HepG2 (cell line): ENCODE results near the gene DDX39B. TPM values are rescaled to one million over a fixed set of nuclear protein-coding genes. Genes with fewer than 3 reads are reported as not detected.

Experiments
- ARNT2 ChIP-seq: sonication (generic); formaldehyde crosslinking; IDR thresholded peaks from 2 replicates; pipeline ENCODE4 v1.8.0; 2022; ENCODE audit warnings: mild to moderate bottlenecking, low read depth, missing genetic modification reagents, moderate library complexity
- BCLAF1 ChIP-seq: fragments of 450-650 bp; IDR thresholded peaks from 2 replicates; pipeline ENCODE4 v1.6.1; 2017; ENCODE audit warnings: mild to moderate bottlenecking
- CERS6 ChIP-seq: sonication (generic); formaldehyde crosslinking; IDR thresholded peaks from 2 replicates; pipeline ENCODE4 v1.5.0; 2020; ENCODE audit warnings: missing genetic modification reagents
- CHD2 ChIP-seq: IDR thresholded peaks from 2 replicates; pipeline ENCODE4 v1.6.1; 2011; ENCODE audit warnings: low read depth, low read length, improper control_type of control experiment
- EEA1 ChIP-seq: sonication (generic); formaldehyde crosslinking; IDR thresholded peaks from 2 replicates; pipeline ENCODE4 v1.5.1; 2020; ENCODE audit warnings: mild to moderate bottlenecking, missing genetic modification reagents, borderline replicate concordance
- EZH2 ChIP-seq: conservative IDR thresholded peaks from 2 replicates; pipeline ENCODE4 v1.6.1; 2012; ENCODE audit warnings: mild to moderate bottlenecking, low read depth, low read length, moderate library complexity
- FIP1L1 ChIP-seq: fragments of 200-400 bp; formaldehyde crosslinking; IDR thresholded peaks from 2 replicates; pipeline ENCODE4 v1.6.1; 2018; ENCODE audit warnings: low read depth, mild to moderate bottlenecking, low read length, moderate library complexity, borderline replicate concordance; ENCODE audit not compliant: insufficient read depth
- ZGPAT ChIP-seq: IDR thresholded peaks from 2 replicates; pipeline ENCODE4 v1.6.1; 2016; ENCODE audit warnings: mild to moderate bottlenecking
- ZNF256 ChIP-seq: sonication (generic); formaldehyde crosslinking; conservative IDR thresholded peaks from 2 replicates; pipeline ENCODE4 v1.4.0; 2020; ENCODE audit warnings: missing genetic modification reagents
- ZNF281 ChIP-seq: sonication (generic); formaldehyde crosslinking; IDR thresholded peaks from 2 replicates; pipeline ENCODE4 v1.4.0; 2020; ENCODE audit warnings: missing genetic modification reagents, borderline replicate concordance
- ZNF552 ChIP-seq: sonication (generic); formaldehyde crosslinking; IDR thresholded peaks from 2 replicates; pipeline ENCODE4 v1.9.0; 2022; ENCODE audit warnings: missing genetic modification reagents, mild to moderate bottlenecking, borderline replicate concordance
- ZNF776 ChIP-seq: sonication (generic); formaldehyde crosslinking; IDR thresholded peaks from 2 replicates; pipeline ENCODE4 v1.4.0; 2020; ENCODE audit warnings: mild to moderate bottlenecking, missing genetic modification reagents
- polyA plus RNA-seq, 8 experiments: library from polyadenylated mRNA; depleted of rRNA in 3 of 8; stranded (reverse) in 7 of 8; unstranded in 1 of 8; fragments of >200 nt; fragmentation: Illumina TruSeq in 4 of 8; extraction: Trizol in 4 of 8; gene quantifications; 2 replicates each; pipeline versions ENCODE4 v1.2.1 to v1.2.3, GENCODE V29; 2011 to 2016; ENCODE audit warnings: low read depth in 4 of 8, missing spikeins in 1 of 8, mixed read lengths in 1 of 8; ENCODE audit not compliant: insufficient read depth in 1 of 8
- total RNA-seq, 5 experiments: library from RNA; depleted of rRNA; stranded (reverse); fragments of >200 nt; fragmentation: Illumina TruSeq; extraction: Trizol; gene quantifications; 2 replicates each; pipeline ENCODE4 v1.2.3, GENCODE V29; 2016; ENCODE audit warnings: low read depth in 1 of 5
- TF ChIP-seq, protein P1 (sequence below): sonication (generic); formaldehyde crosslinking; IDR thresholded peaks from 2 replicates; pipeline ENCODE4 v1.4.0; 2020; ENCODE audit warnings: missing genetic modification reagents
- TF ChIP-seq, protein P2 (sequence below): IDR thresholded peaks from 2 replicates; pipeline ENCODE4 v1.6.1; 2016; ENCODE audit warnings: mild to moderate bottlenecking, missing biosample characterization, missing genetic modification reagents
- TF ChIP-seq, protein P3 (sequence below): sonication (generic); formaldehyde crosslinking; conservative IDR thresholded peaks from 2 replicates; pipeline ENCODE4 v1.4.0; 2020; ENCODE audit warnings: missing genetic modification reagents

The DDX39B gene
- total and polyA plus RNA-seq, 2 of the 13 experiments (the other 11 are each of a cell fraction or from before 2014, with no cell fraction given): 570 to 678 TPM

DNA sequence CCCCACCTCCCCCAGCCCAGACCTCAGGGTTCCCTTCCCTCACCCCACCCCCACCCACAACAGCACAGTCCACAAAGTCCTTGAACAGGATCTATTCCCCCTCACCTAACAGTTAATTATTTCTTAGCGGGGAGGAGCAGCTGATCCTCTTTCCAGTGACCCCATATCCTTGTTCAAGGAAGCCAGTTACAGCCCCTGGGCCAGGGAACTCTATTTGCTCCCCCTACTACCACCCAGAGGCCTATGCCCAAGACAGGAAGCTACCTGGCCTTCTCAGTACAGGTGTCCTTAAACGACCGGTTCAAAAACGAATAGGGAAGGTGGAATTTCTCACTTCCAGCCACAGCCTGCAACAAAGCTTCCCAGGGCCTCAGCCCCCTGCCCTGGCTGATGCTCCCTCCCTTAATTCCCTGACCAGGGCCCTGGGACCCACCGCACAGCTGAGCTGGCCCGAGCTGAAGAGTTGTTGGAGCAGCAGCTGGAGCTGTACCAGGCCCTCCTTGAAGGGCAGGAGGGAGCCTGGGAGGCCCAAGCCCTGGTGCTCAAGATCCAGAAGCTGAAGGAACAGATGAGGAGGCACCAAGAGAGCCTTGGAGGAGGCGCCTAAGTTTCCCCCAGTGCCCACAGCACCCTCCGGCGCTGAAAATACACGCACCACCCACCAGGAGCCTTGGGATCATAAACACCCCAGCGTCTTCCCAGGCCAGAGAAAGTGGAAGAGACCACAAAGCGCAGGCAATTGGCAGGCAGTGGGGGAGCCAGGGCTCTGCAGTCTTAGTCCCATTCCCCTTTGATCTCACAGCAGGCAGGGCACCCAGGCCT lies 12.3 kb downstream of the DDX39B start (continued):
- TF ChIP-seq, protein P1, sequence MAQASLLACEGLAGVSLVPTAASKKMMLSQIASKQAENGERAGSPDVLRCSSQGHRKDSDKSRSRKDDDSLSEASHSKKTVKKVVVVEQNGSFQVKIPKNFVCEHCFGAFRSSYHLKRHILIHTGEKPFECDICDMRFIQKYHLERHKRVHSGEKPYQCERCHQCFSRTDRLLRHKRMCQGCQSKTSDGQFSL: peak; percentile 17; the same call in 1 of the 2 replicates
- 0 out of 2 replicates have a peak, but pooled peaks have one; percentile 27 for TF ChIP-seq ZNF256 (CRISPR knock-in tag)
- TF ChIP-seq EZH2: no peak
- 0 out of 2 replicates have a peak, but pooled peaks have one; percentile 67 for TF ChIP-seq FIP1L1
- TF ChIP-seq CHD2: no peak
- TF ChIP-seq, protein P2, sequence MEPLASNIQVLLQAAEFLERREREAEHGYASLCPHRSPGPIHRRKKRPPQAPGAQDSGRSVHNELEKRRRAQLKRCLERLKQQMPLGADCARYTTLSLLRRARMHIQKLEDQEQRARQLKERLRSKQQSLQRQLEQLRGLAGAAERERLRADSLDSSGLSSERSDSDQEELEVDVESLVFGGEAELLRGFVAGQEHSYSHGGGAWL (CRISPR knock-in tag): no peak
- 0 out of 2 replicates have a peak, but pooled peaks have one; percentile 49 for TF ChIP-seq CERS6 (CRISPR knock-in tag)
- TF ChIP-seq, protein P3, sequence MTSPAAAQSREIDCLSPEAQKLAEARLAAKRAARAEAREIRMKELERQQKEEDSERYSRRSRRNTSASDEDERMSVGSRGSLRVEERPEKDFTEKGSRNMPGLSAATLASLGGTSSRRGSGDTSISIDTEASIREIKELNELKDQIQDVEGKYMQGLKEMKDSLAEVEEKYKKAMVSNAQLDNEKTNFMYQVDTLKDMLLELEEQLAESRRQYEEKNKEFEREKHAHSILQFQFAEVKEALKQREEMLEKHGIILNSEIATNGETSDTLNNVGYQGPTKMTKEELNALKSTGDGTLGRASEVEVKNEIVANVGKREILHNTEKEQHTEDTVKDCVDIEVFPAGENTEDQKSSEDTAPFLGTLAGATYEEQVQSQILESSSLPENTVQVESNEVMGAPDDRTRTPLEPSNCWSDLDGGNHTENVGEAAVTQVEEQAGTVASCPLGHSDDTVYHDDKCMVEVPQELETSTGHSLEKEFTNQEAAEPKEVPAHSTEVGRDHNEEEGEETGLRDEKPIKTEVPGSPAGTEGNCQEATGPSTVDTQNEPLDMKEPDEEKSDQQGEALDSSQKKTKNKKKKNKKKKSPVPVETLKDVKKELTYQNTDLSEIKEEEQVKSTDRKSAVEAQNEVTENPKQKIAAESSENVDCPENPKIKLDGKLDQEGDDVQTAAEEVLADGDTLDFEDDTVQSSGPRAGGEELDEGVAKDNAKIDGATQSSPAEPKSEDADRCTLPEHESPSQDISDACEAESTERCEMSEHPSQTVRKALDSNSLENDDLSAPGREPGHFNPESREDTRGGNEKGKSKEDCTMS: no peak
- no peak for TF ChIP-seq ZGPAT (CRISPR knock-in tag)
- no peak; the same call in none of the 2 replicates for TF ChIP-seq ZNF552
- TF ChIP-seq ARNT2 (CRISPR knock-in tag): no peak
- TF ChIP-seq ZNF281 (CRISPR knock-in tag): peak; percentile 53; the same call in 1 of the 2 replicates
- no peak for TF ChIP-seq BCLAF1
- TF ChIP-seq EEA1: no peak
- no peak; the same call in 1 of the 2 replicates for TF ChIP-seq ZNF776 (CRISPR knock-in tag)
